NCI-H146 treated with DMSO at 0.1 percent for 48 hours (cell line): ENCODE data around the gene RNASE4.

Experiments
- DNase-seq: peaks from one replicate; lab custom pipeline; 2025; ENCODE audit not compliant: unreplicated experiment; lab: John Stamatoyannopoulos, UW

Gene RNASE4

DNA sequence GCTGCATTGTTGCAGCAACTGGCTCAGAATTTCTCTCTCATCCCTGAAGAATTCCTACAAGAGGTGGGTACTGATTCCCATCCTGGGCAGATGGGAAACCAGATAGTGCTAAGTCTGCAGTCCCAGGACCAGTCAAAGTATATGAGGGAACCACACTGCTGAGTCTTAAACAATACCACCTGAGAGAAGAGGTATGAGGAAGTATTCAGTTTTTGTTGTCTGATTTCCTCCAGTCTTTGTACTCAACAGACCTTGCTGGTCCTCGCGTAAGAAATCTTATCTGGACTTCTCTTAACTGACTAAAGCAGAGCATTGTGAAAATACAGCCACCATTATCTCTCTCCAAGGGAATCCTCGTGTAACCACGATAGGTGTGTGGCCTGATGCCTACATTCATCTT, 57.8 kb downstream of the RNASE4 start:
- no peak for DNase-seq

DNA sequence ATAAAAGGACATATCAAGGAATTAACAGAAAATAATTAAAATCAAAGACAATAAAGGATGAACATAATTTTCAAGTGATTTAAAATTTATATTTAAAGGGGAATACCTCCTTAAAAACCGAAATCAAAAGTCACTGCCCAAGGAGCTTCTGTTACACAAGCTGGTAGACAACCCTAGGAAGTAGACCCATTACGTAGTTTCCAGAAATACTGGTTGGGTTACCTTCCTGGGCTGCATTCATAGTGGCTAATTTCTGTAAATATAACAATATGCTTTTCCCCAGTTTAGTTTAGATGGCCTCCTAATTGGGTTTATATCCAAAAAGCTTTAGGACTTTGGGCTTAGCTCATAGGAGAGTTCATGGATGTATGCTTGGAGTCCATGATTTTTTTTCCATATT, 59.2 kb downstream of the RNASE4 start:
- DNase-seq: no peak

DNA sequence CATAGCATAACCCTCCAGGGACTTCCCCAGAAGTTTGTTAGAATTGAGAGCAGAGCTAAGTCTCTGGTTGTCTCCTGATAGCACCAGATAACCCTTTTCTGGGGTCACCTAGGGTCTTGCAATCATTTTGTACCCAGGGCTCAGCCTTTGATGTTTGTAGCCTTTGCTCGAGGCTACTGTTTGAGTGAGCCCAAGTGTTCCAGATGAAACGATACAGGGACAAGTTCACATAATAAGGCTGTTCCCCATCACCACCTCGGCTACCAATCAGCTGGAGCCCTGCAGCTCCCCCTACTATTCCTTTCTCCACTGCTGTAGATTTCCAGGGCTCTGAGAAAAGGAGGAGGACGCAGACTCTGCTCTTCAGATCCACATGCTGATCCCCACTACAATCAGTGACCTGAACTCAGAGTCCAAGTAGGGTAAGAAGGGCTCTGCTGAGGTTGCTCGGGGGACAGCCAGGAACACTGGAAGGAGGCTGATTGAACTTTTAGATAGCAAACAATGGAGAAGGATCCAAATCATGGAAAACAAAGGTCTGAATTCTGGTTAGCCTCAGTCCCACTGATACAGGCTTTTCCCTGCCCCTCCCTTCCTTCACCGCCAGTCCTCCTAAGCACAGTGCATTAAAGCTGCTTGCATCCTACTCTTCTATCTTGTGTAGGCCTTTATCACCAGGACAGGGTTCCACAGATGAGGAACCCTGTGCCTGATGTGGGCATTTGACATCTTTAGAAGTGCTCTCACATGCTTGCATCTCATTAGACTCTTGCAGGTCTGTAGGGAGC, 61.4 kb downstream of the RNASE4 start, which contains the start of gene EDDM3A:
EDDM3A (plus strand) TSS at position 317 of the 788 bp plus-strand sequence. CDS start 1,694 bp downstream, outside the sequence.
- no peak for DNase-seq

DNA sequence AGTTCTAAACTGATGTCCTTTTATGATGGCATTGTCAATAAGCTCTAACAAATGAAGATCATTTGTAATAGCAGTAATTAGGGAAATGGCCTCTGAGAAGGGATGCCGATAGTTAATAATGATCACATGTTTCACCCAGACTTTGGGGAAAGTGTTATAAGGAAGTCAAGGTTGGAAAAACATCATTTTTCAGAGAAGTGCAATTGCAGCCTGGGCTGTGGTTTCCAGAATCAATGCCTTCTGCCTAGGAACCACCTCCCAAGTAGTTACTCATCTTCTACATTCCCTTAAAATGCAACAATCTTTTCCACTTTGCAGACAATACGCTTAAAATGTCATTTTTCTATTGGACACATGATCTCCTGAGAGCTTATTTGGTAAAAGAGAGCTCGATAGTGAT, 62.2 kb downstream of the RNASE4 start:
- no peak for DNase-seq

DNA sequence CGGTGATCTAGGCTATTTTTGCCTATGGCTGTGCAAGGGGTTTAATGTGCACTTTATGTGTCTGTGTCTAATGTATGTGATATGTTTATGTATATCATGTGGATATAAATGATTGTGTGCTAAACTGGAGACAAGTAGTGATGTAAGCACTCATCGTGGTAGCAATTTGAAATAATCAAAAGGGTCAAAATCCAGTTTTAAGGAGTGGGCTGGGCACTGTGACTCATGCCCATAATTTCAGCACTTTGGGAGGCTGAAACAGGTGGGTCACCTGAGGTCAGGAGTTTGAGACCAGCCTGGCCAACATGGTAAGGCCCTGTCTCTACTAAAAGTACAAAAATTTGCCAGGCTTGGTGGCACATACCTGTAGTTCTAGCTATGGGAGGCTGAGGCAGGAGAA, 64.1 kb downstream of the RNASE4 start:
- DNase-seq: no peak

DNA sequence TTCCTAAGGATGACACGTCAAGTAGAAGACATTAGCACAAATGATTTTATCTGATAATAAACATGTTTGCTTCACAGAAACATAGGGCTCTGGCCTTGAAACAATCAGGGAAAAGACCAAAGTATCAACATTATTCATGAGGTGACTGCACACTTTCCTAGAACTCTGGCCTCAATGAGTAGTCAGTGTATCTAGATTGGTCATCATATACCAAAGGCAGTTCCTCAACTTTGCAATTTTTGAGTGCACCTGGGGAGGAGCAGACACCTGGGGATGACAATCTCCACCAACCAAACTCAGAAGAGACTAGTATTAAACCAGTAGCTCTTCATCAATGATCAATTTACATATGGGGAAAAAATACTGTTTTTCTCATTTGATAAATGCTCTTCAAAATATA, 65.8 kb downstream of the RNASE4 start:
- no peak for DNase-seq
